Uterus (tissue), 2 donors: ENCODE data around the gene CLPTM1L.

ENCODE experiments used
- POLR2A ChIP-seq, 2 donors: fragments of 450-650 bp; IDR thresholded peaks; one replicate each; pipeline ENCODE4 v1.6.1; 2016; ENCODE audit warnings: antibody characterized with exemption in 2 of 2, mild to moderate bottlenecking in 1 of 2, moderate library complexity in 1 of 2
- TF ChIP-seq, protein P1 (sequence below), 4 experiments: fragments of 200-600 bp in 2 of 4; fragments of 450-650 bp in 2 of 4; sonication (generic) in 2 of 4; IDR thresholded peaks; one replicate each; pipeline ENCODE4 v1.5.1; 2016 to 2019; ENCODE audit warnings: antibody characterized with exemption in 4 of 4, mild to moderate bottlenecking in 2 of 4, moderate library complexity in 1 of 4

DNA sequence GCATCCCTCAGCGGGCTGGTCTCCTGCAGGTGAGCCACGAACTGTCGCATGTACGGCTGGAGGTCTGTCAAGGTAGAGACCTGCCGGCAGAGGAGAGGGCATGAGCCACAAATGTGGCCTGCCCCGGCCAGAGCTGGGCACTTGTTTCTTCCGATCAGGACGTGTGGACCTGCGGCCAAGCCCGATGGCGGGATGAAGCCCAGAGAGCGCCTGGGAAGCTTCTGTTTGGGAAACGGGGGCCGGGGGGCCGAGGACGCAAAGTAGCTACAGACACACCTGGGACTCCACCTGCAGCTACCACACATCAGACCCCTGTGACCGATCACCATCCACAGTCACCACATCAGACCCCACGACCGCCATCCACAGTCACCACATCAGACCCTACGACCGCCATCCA, 72.7 kb downstream of the CLPTM1L start:
- TF ChIP-seq, protein P1, sequence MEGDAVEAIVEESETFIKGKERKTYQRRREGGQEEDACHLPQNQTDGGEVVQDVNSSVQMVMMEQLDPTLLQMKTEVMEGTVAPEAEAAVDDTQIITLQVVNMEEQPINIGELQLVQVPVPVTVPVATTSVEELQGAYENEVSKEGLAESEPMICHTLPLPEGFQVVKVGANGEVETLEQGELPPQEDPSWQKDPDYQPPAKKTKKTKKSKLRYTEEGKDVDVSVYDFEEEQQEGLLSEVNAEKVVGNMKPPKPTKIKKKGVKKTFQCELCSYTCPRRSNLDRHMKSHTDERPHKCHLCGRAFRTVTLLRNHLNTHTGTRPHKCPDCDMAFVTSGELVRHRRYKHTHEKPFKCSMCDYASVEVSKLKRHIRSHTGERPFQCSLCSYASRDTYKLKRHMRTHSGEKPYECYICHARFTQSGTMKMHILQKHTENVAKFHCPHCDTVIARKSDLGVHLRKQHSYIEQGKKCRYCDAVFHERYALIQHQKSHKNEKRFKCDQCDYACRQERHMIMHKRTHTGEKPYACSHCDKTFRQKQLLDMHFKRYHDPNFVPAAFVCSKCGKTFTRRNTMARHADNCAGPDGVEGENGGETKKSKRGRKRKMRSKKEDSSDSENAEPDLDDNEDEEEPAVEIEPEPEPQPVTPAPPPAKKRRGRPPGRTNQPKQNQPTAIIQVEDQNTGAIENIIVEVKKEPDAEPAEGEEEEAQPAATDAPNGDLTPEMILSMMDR (IDR thresholded peaks at IDR 0.05), result no peak
- no peak for TF ChIP-seq POLR2A (IDR thresholded peaks at IDR 0.05)
